HG03280 (cell line): ENCODE results near the gene EML4.
"Not testable (repeated sequence)": the region's sequence is repeated elsewhere in the genome, so short reads cannot be mapped to it uniquely, and the experiment has no call there.

Experiments used
- ATAC-seq: cut with Tn5 transposase; IDR thresholded peaks from one replicate; pipeline ENCODE4 v1.9.1; 2021; ENCODE audit warnings: mild to moderate bottlenecking, moderate library complexity; ENCODE audit not compliant: unreplicated experiment

EML4 gene

GRCh38 chr2:42329736-42330135 is 160.6 kb downstream of the EML4 start:
- no peak for ATAC-seq

DNA sequence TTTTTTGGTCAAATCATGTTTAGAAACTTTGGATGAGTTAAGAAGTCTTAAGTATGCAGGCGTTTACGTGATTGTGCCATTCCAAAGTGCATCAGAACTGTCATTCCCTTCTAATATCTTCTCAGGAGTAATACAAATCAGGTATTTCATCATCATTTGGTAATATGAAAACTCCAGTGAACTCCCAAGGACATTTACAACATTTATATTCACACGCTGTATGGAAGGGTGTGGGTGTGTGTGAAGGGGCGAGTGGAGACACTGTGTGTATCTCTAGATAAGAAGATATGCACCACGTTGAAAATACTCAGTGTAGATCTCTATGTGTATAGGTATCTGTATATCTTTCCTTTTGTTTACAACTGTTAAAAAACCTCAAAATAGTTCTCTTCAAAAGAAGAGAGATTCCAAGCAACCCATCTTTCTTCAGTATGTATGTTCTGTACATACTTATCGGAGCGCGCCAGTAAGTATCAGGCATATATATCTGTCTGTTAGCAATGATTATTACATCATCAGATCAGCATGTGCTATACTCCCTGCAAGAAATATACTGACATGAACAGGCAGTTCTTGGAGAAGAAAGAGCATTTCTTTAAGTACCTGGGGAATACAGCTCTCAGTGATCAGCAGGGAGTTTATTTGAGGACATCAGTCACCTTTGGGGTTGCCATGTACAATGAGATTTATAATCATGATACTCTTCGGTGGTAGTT is 162.6 kb downstream of the EML4 start:
- ATAC-seq, result no peak

GRCh38 chr2:42332575-42332974 is 163.4 kb downstream of the EML4 start:
- no peak for ATAC-seq

DNA sequence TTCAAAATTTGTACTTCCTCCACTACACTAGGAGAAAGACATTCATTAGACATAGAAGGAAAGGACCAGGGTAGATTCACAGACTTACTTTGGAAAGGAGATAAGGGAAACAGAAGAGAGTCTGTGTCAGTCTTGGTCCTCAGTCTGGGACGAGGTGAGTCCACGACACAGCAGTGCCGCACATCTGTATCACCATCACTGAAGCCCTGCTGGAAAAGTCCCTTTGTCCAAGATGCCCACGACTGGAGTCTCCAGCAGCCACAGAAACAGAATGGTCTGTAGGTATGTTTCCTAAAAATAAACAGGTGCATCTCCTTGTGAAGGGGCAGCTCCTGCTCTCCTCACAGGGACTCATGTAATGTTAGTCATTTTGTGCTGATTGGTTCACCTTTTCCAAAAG is 164.4 kb downstream of the EML4 start:
- no peak for ATAC-seq

- no peak for ATAC-seq
Measured at GRCh38 chr2:42334220-42334619, 165.1 kb downstream of the EML4 start.

- ATAC-seq, result not testable (repeated sequence)
Measured at GRCh38 chr2:42334865-42335264, 165.7 kb downstream of the EML4 start.

DNA sequence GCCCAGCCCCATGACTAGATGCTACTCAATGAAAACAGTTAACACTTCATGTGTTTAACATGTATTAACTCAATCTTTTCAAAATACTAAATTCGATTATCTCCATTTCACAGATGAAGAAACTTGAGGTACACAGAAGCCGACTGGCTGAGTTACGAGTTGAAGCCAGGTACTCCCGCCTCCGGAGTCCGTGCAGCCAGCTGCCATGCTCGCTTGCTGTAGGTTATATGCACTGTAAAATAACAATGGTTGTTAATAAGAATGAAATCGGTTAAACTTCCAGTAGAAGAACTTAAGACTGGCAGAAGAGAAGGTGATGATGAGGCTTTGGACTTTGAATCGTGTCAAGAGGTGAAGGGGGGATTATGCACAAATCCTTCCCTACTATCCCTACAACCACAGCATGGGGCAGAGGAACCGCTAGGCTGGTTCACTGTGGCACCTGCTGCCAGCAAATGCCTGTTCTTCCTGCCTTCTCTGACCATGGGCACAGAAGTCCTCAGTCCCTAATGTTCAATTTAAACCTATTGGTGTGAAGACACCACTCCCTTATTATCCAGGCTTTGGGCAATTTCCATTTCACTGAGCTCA is 166.5 kb downstream of the EML4 start:
- no peak for ATAC-seq

DNA sequence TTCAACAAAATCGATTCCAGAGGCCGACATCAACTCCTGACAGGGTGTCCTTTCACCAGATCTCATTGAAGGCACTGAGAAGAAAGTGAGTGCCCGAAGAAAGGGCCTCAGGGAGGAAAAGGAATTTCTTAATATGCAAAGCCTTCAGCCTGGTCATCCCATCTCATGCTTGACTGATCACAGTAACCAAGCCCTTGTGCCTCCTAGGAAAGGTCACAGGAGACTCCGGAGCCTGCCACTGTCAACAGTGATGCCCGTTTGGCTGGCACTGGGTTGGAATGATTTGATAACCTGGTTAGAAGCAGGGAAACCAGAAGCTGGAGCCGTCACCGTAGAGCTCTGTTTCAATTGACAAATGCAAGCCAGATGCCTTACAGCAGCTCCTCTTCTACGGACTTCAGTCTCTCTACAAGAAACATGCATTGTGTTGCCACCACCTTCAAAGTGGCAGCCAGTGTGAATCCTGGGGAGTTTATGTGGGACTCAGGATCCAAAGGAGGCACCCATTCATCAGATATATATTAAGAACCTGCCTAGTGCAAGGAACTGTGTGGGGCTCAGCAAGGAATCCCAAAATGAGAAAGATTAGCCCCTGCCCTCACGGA is 167.3 kb downstream of the EML4 start:
- ATAC-seq, result no peak

DNA sequence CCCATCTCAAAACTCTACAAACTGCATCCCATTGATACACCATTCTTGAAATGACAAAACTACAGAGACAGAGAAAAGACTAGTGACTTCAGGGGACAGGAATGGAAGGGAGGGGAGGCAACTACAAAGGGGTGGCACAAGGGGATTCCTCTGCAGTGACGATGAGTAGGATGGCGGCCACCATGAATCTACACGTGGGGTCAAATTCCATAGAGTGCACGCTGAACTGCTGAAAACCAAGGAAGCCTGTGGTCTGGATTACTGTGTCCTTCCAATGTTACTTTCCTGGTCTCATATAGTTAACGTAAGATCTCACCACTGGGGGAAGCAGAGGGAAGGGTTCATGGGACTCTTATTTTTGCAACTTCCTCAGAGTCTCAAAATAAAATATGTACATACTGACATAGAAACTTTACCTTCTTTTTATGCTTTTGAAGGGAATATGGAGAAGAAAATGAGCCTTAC is 168.2 kb downstream of the EML4 start:
- ATAC-seq, result no peak

DNA sequence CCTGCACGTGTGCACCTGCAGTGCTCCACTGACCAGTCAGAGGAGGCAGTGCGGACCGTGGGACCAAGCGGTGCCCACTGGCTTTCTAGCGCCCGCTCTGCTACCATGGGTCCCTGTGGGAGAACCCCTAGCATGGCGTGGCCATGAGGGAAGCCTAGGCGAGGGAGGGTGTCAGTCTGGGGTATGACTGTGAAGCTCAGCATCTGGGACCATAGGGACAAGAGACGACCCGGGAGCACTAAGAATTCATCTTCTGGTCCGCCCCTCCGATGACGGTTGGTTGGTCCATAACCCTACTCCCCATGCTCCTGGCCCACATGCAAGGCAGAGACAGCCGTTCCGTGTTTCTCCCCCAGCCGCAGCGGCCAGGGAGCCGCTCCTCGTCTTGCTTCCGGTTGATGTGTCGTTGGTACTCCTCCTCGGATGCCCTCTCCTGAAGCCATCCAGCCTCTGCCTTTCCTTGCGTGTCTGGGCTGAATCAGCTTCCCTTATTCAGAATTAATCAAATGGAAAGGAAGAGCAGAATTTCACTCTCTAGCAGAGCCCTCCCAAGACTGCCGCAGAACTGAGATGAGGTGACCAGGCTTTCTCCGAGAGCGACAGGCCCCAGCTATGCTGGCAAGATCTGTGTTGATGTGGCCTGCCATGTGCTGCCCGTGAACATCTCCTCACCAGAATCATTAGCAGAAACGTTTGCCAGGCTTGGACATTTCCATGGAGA is 168.9 kb downstream of the EML4 start:
- ATAC-seq, result no peak

DNA sequence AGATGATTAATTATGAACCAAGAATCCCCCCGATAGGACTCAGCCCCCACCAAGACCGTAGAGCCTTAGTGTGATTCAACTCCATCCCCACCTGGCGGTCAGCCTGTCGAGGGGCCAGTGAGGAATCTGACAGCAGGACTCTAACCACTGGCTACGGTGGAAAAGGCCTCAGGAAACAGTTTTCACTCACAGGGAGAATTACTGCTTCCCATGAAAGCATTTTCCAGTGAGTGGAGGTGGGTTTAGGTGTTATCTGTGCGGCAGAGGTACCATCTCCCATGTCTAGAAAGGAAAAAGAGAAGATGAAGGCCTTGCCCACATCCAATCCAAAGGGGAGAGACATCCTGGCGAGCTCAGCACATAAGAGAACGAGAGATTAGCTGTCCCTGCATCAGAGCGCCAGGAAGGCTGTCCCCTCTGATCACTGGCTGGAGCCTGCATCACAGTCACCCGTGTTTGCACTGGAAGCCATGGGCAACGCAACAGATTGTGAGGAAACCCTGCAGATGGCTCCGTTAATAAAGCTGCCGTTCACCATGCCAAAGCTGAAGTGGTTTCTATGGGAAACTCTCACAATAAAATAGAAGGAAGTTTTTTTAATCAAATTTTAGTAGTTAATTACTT is 169.5 kb downstream of the EML4 start:
- ATAC-seq, result no peak

DNA sequence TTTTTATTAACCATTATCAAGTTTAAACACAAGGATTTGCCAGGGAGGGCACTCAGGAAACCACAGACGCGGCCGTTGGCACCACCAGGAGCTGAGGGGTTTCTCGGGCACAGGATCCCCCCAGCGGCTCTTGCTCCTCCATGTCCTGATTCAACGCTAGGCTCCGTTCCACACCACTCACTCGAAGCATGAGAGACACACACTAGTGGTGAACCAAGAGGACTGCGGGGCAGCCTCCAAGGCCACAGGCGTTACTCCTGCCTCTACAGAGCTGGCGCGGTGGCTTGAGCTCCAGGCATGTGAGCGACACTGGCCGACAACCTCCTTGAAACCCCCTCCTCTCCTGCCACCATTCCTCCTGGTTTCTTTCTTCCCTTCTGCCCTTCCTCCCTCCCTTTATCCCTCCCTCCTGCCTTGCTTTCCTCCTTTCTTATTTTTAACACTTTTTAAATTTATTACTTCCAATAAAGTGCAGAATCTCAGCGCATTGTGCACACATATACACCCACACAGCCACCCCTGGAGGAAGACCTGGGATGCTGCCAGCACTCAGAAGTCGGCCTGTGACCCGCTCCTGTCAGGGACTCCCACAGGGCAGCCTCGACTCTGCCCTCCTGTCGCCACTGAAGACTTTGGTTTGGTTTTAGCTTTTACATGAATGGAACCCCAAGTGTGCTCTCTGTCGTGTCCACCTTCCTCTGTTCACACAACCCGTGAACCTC is 170.2 kb downstream of the EML4 start:
- ATAC-seq, result no peak

DNA sequence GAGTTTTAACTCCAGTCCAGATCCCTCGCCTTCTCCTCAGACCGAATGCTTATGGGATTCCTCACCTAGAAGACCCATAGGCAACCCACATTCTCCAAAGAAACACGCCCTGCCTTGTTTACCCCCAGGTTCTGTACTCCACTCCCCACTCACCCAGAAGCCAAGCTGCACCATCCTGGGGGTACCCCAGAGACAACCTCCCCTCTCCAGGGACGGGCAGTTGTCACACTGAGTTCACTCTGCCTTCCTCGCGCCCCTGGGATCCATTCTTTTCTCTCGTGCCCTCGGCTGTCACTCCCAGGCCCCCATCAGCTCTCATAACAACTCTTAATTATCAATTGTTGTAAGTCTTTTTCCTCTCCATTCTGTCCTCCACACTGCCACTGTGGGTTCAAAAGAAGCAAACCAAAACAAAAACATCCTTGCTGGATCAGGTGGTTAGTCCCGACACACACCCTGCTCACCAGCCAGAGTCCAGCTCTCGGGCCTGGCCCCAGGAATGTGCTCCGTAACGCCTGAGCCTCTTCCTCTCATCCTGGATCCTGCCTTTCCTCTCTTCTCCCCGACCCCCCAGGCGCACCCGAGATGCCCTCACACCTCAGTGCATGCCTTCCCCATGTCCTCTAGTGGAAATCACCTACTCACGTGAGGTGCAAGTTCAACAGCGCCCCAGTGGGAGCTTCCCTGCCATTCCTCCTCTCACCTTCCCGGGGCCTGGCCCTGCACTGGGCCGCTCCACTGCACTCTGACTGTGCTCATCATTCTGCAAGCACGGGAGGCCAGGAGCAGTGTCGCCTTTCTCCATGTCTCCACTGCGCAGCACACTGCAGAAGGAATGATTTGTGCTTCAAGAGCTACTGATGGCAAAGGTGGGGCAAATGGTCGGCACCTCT is 171.1 kb downstream of the EML4 start:
- ATAC-seq, result no peak

- no peak for ATAC-seq
Measured at GRCh38 chr2:42340938-42341636, 171.9 kb downstream of the EML4 start.

GRCh38 chr2:42342061-42342794 is 173.1 kb downstream of the EML4 start:
- ATAC-seq, result no peak

GRCh38 chr2:42342795-42343241 is 173.7 kb downstream of the EML4 start:
- ATAC-seq, result no peak

DNA sequence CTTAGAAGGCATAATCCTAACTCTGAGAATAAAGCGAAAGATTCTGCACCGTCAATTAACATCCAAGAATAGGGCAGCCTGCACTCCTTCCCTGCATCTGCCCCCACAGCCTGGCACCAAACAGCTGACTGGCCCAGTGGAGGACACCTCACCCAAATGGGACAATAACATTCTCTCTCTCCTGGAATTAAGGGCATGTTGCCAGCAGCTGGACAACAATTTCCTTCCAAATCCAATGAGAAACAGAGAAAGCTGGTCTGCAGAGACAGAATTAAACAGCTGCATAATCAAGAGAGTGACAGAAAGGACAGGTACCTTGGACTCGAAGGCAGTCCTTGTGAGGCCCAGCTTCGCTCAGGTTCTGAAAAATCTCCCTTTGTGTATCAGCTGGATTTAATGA is 176.8 kb downstream of the EML4 start:
- ATAC-seq, result no peak

DNA sequence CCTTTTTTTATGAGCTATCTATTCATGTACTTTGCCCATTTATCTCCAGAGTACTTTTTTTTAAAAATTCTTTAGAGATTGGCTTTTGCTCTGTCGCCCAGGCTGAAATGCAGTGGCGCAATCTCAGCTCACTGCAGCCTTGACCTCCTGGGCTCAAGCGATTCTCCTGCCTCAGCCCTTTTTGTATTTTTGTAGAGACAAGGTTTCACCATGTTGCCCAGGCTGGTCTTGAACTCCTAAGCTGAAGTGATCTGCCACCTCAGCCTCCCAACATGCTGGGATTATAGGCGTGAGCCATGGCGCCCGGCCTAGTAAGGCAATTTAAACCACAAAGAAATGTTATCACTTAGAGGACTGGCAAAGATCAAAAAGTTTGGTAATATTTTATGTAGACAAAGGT is 177.7 kb downstream of the EML4 start:
- ATAC-seq, result not testable (repeated sequence)
